OCI-LY3 (cell line): ENCODE results near the gene AGT.

ENCODE experiments used
- H2AFZ ChIP-seq: fragments of 200-600, 300-600 bp; shearing (Covaris generic); 2 replicates; pipeline ENCODE4 v1.6.0; 2014; ENCODE audit warnings: antibody characterized with exemption, low read depth, low read length
- H3K27ac ChIP-seq: fragments of 200-600, 300-600 bp; sonication (generic); 2 replicates; pipeline ENCODE4 v1.5.1; 2014; ENCODE audit warnings: mild to moderate bottlenecking, low read length, moderate library complexity, mixed read lengths
- H3K27me3 ChIP-seq: fragments of 200-600, 300-600 bp; sonication (generic); 2 replicates; pipeline ENCODE4 v1.6.1; 2014; ENCODE audit warnings: low read depth, low read length, mixed read lengths
- H3K36me3 ChIP-seq: fragments of 200-600, 300-600 bp; sonication (generic); replicated peaks from 2 replicates; pipeline ENCODE3; 2014; ENCODE audit warnings: low read depth, low read length, mixed read lengths
- H3K4me1 ChIP-seq: fragments of 300-600, 200-600 bp; sonication (generic); 2 replicates; pipeline ENCODE4 v1.6.1; 2014; ENCODE audit warnings: low read length, mixed read lengths
- H3K4me2 ChIP-seq: fragments of 200-600, 300-600 bp; sonication (generic); 2 replicates; pipeline ENCODE4 v1.6.1; 2014; ENCODE audit warnings: low read length, mixed read lengths
- H3K4me3 ChIP-seq: fragments of 300-600, 200-600 bp; sonication (generic); 2 replicates; pipeline ENCODE4 v1.5.1; 2014; ENCODE audit warnings: antibody characterized with exemption, mild to moderate bottlenecking, low read length, moderate library complexity
- H3K79me2 ChIP-seq: fragments of 300-600, 200-600 bp; shearing (Covaris generic); 2 replicates; pipeline ENCODE4 v1.6.1; 2014; ENCODE audit warnings: mild to moderate bottlenecking, low read length, mixed read lengths
- H3K9ac ChIP-seq: fragments of 300-600, 200-600 bp; shearing (Covaris generic); 2 replicates; pipeline ENCODE4 v1.6.0; 2014; ENCODE audit warnings: mild to moderate bottlenecking, low read length, moderate library complexity
- H3K9me3 ChIP-seq: fragments of 200-600, 300-600 bp; shearing (Covaris generic); 2 replicates; pipeline ENCODE4 v1.6.1; 2014; ENCODE audit warnings: low read length, mixed read lengths; ENCODE audit not compliant: insufficient read depth
- H4K20me1 ChIP-seq: fragments of 200-600, 300-600 bp; sonication (generic); 2 replicates; pipeline ENCODE4 v1.6.1; 2016; ENCODE audit warnings: low read length, mixed read lengths; ENCODE audit not compliant: insufficient read depth
- CTCF ChIP-seq: fragments of 200-600, 300-600 bp; sonication (generic); IDR thresholded peaks from 2 replicates; pipeline ENCODE4 v1.5.1; 2014; ENCODE audit warnings: antibody characterized with exemption, low read length, low read depth
- EZH2phosphoT487 ChIP-seq: fragments of 200-600 bp; shearing (Covaris generic); IDR thresholded peaks from 2 replicates; pipeline ENCODE4 v1.6.1; 2018; ENCODE audit warnings: antibody characterized with exemption, mixed run types, low read depth

The AGT gene

GRCh38 chr1:230708631-230709580, 5.0 kb downstream of the AGT start:
- Histone ChIP-seq H3K4me3 (no peak overlapping the region), H3K4me2 (no peak overlapping the region), H4K20me1 (no peaks in the 10 kb centered on the region), H3K4me1 (no peaks in the 10 kb centered on the region), H3K27me3 (no peaks in the 10 kb centered on the region), H3K9ac (no peak overlapping the region), H3K36me3 (no peaks in the 10 kb centered on the region), H3K9me3 (no peaks in the 10 kb centered on the region), H3K27ac (no peak overlapping the region), H2AFZ (no peak overlapping the region), H3K79me2 (no peaks in the 10 kb centered on the region)
- TF ChIP-seq CTCF = no peak
- no peak for TF ChIP-seq EZH2phosphoT487

- Histone ChIP-seq H2AFZ (no peak overlapping the region), H3K4me1 (no peaks in the 10 kb centered on the region), H4K20me1 (no peaks in the 10 kb centered on the region), H3K9ac (no peak overlapping the region), H3K79me2 (no peaks in the 10 kb centered on the region), H3K4me2 (no peak overlapping the region), H3K4me3 (no peak overlapping the region), H3K36me3 (no peaks in the 10 kb centered on the region), H3K9me3 (no peaks in the 10 kb centered on the region), H3K27me3 (no peaks in the 10 kb centered on the region), H3K27ac (no peak overlapping the region)
- TF ChIP-seq EZH2phosphoT487 = no peak
- TF ChIP-seq CTCF = no peak
Measured at GRCh38 chr1:230707732-230708630, 5.9 kb downstream of the AGT start.

GRCh38 chr1:230706887-230707731, 6.8 kb downstream of the AGT start:
- H3K27me3 ChIP-seq = no peaks in the 10 kb centered on the region
- H3K4me2 ChIP-seq = no peak overlapping the region
- H3K4me1 ChIP-seq = no peaks in the 10 kb centered on the region
- H3K9ac ChIP-seq = no peak overlapping the region
- no peak overlapping the region for H3K27ac ChIP-seq
- no peaks in the 10 kb centered on the region for H3K9me3 ChIP-seq
- H4K20me1 ChIP-seq = no peaks in the 10 kb centered on the region
- H3K4me3 ChIP-seq = no peak overlapping the region
- no peaks in the 10 kb centered on the region for H3K36me3 ChIP-seq
- H2AFZ ChIP-seq = no peak overlapping the region
- H3K79me2 ChIP-seq = no peaks in the 10 kb centered on the region
- TF ChIP-seq EZH2phosphoT487 (no peak), CTCF (no peak)
